NCI-H2227 (cell line): ENCODE measurements around the gene LGR4.
"Not testable (repeated sequence)": the region's sequence is repeated elsewhere in the genome, so short reads cannot be mapped to it uniquely, and the experiment has no call there.

ENCODE experiments used
- DNase-seq: peaks from one replicate; lab custom pipeline; 2025; ENCODE audit not compliant: unreplicated experiment; lab: John Stamatoyannopoulos, UW

LGR4 gene

GRCh38 chr11:27460158-27460978 is 12.2 kb downstream of the LGR4 start:
- DNase-seq: no peak

GRCh38 chr11:27459191-27459590 is 13.4 kb downstream of the LGR4 start:
- no peak for DNase-seq

GRCh38 chr11:27458182-27458581 is 14.4 kb downstream of the LGR4 start:
- DNase-seq: no peak

GRCh38 chr11:27456795-27457329 is 15.7 kb downstream of the LGR4 start:
- no peak for DNase-seq

GRCh38 chr11:27456140-27456794 is 16.3 kb downstream of the LGR4 start:
- no peak for DNase-seq

GRCh38 chr11:27455667-27456066 is 16.9 kb downstream of the LGR4 start:
- no peak for DNase-seq

- DNase-seq: no peak
Measured at GRCh38 chr11:27453701-27454100, 18.9 kb downstream of the LGR4 start.

GRCh38 chr11:27452147-27452546 is 20.4 kb downstream of the LGR4 start:
- peak; percentile 45 for DNase-seq

- DNase-seq: no peak
Measured at GRCh38 chr11:27451244-27451965, 21.2 kb downstream of the LGR4 start.

GRCh38 chr11:27448184-27448540 is 24.4 kb downstream of the LGR4 start:
- not testable (repeated sequence) for DNase-seq

- DNase-seq: no peak
Measured at GRCh38 chr11:27447288-27448183, 25.1 kb downstream of the LGR4 start.

GRCh38 chr11:27445625-27446024 is 27.0 kb downstream of the LGR4 start:
- no peak for DNase-seq

- DNase-seq: peak; percentile 82
Measured at GRCh38 chr11:27444801-27445215, 27.8 kb downstream of the LGR4 start.

GRCh38 chr11:27443746-27444507 is 28.7 kb downstream of the LGR4 start:
- peak; percentile 89 for DNase-seq

- peak; percentile 26 for DNase-seq
Measured at GRCh38 chr11:27443227-27443626, 29.4 kb downstream of the LGR4 start.

GRCh38 chr11:27440090-27440489 is 32.5 kb downstream of the LGR4 start:
- DNase-seq: no peak

GRCh38 chr11:27438595-27438981 is 34.0 kb downstream of the LGR4 start:
- DNase-seq: no peak

GRCh38 chr11:27437829-27438594 is 34.6 kb downstream of the LGR4 start:
- DNase-seq: no peak

GRCh38 chr11:27436916-27437315 is 35.7 kb downstream of the LGR4 start:
- DNase-seq: no peak
